ENCODE results near the gene ADAP1. TPM values are rescaled to one million over a fixed set of nuclear protein-coding genes. Genes with fewer than 3 reads are reported as not detected.

ADAP1 gene
- total RNA-seq, 4 donors from 2014 or later = 41.9 to 94.2 (median 78.3) TPM

DNA sequence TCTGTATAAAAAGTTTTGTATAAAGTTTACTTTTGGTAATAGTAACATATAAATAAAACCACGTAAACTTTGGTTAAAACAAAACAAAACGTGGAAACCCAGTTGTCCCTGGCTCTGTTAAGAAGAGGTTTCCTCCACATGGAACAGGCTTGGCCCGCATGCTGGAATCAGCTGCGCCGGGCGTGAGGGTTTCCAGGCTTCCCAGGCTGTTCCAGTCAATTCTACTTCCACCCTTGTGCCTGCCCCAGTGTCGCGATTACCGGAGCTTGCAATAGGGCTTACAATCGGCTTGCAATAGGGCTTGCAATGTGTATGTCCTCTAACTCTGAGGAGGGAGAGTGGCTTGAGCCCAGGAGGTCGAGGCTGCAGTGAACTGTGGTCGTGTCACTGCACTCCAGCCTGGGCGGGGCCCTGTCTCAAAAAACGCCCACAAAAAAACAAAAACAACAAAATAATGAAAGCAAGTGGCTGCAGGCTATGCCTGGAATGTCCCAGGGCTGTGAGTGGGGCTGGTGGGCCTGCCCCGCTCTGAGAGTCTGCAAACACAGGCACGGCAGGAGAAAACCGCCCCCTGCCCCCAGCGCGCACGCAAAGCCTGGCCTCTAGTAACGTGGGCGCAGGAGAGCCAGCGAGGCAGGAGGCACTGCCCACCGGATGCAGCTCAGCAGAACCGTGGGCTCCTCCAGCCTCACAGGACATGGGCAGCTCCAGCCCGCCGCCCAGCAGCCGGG lies 44.8 kb upstream of the ADAP1 start:
- Histone ChIP-seq H3K4me1 (no peaks in the 10 kb centered on the region), H3K9me3 (no peaks in the 10 kb centered on the region), H3K27me3 (no peaks in the 10 kb centered on the region), H3K36me3 (peaks cover 0 to 61% (median 46%) of the 10 kb centered on the region in 4 donors), H3K4me3 (no peak overlapping the region), H3K27ac (replicated peaks in 1 of 4) (no peak overlapping the region)
- intact Hi-C loops (cut with DNase I) = no loop called here
- no peak for DNase-seq (ENCODE audit: extremely low spot score)
- TF ChIP-seq POLR2A (IDR thresholded peaks at IDR 0.05; ENCODE audit: low read depth) (no peak), CTCF (IDR thresholded peaks at IDR 0.05) (no peak), POLR2AphosphoS5 (IDR thresholded peaks at IDR 0.05) (no peak), EP300 (IDR thresholded peaks at IDR 0.05) (no peak)
- WGBS = 89% methylated on average over 24 of the region's 28 CpGs

- H3K27ac ChIP-seq (replicated peaks in 1 of 4) = no peak overlapping the region
- no peaks in the 10 kb centered on the region for H3K27me3 ChIP-seq
- 83% methylated on average over 26 of the region's 45 CpGs for WGBS
- H3K9me3 ChIP-seq = no peaks in the 10 kb centered on the region
- peaks cover 7 to 12% (median 10%) of the 10 kb centered on the region in 4 donors for H3K4me1 ChIP-seq
- no peak overlapping the region for H3K4me3 ChIP-seq
- no peak for DNase-seq (ENCODE audit: extremely low spot score)
- TF ChIP-seq CTCF (IDR thresholded peaks at IDR 0.05) = no peak
- no peak for TF ChIP-seq EP300 (IDR thresholded peaks at IDR 0.05)
- intact Hi-C loops (cut with DNase I) = no loop called here
- H3K36me3 ChIP-seq = peaks cover 0 to 57% (median 43%) of the 10 kb centered on the region in 4 donors
Observed at GRCh38 chr7:997404-998395, 43.2 kb upstream of the ADAP1 start.

GRCh38 chr7:996079-996872 lies 41.8 kb upstream of the ADAP1 start:
- intact Hi-C loops (cut with DNase I) = no loop called here
- H3K4me1 ChIP-seq = peaks cover 7 to 15% (median 11%) of the 10 kb centered on the region in 4 donors
- H3K36me3 ChIP-seq = peaks cover 0 to 56% (median 43%) of the 10 kb centered on the region in 4 donors
- H3K4me3 ChIP-seq = no peak overlapping the region
- no peak for DNase-seq (ENCODE audit: extremely low spot score)
- no peak for TF ChIP-seq CTCF (IDR thresholded peaks at IDR 0.05)
- no peak for TF ChIP-seq POLR2AphosphoS5 (IDR thresholded peaks at IDR 0.05)
- no peak for TF ChIP-seq POLR2A (IDR thresholded peaks at IDR 0.05; ENCODE audit: low read depth)
- TF ChIP-seq EP300 (IDR thresholded peaks at IDR 0.05) = no peak
- no peaks in the 10 kb centered on the region for H3K9me3 ChIP-seq
- 89% methylated on average over 9 of the region's 38 CpGs for WGBS
- H3K27me3 ChIP-seq = peaks cover 0 to 14% (median 0%) of the 10 kb centered on the region in 4 donors
- H3K27ac ChIP-seq (replicated peaks in 1 of 4) = no peak overlapping the region

GRCh38 chr7:995571-995970 lies 41.1 kb upstream of the ADAP1 start:
- H3K4me3 ChIP-seq = no peak overlapping the region
- no peak overlapping the region for H3K27ac ChIP-seq (replicated peaks in 1 of 4)
- intact Hi-C loops (cut with DNase I) = no loop called here
- no peaks in the 10 kb centered on the region for H3K9me3 ChIP-seq
- peaks cover 7 to 15% (median 11%) of the 10 kb centered on the region in 4 donors for H3K4me1 ChIP-seq
- no peak for DNase-seq (ENCODE audit: extremely low spot score)
- TF ChIP-seq POLR2A (IDR thresholded peaks at IDR 0.05; ENCODE audit: low read depth) = no peak
- no peak for TF ChIP-seq CTCF (IDR thresholded peaks at IDR 0.05)
- TF ChIP-seq EP300 (IDR thresholded peaks at IDR 0.05) = no peak
- no peak for TF ChIP-seq POLR2AphosphoS5 (IDR thresholded peaks at IDR 0.05)
- H3K27me3 ChIP-seq = peaks cover 0 to 21% (median 0%) of the 10 kb centered on the region in 4 donors
- WGBS = 63% methylated on average over 1 of the region's 14 CpGs
- peaks cover 0 to 50% (median 40%) of the 10 kb centered on the region in 4 donors for H3K36me3 ChIP-seq
